COR-L47 (cell line): ENCODE results near the gene OR4L1.
"Not testable (repeated sequence)": the region's sequence is repeated elsewhere in the genome, so short reads cannot be mapped to it uniquely, and the experiment has no call there.

Source experiments
- DNase-seq: peaks from one replicate; lab custom pipeline; 2025; lab: John Stamatoyannopoulos, UW

The OR4L1 gene

DNA sequence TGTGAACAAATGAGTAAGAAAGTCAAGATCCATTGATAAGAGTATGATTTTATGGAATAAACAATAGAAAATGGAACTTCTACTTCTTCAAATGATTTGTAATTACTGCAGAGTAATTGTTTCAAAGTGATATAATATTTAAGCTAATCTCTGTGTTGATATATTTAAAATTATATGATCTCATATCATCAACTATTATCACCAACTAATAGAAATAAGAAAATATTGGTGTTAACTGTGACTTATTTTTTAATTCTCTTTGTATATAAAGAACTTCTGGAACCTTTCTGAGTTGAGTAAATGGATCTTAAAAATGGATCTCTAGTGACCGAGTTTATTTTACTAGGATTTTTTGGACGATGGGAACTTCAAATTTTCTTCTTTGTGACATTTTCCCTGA is at the start of gene OR4L1:
OR4L1 (plus strand) TSS at position 301 of the 400 bp plus-strand sequence; CDS start at position 301, 0 bp downstream.
- DNase-seq, result no peak

GRCh38 chr14:20019257-20019865 is 40.5 kb upstream of the OR4L1 start, which contains the start of gene OR4K14:
Gene OR4K14 (minus strand): TSS chr14:20019307. CDS start chr14:20015193, 4,114 bp downstream.
- no peak for DNase-seq

- DNase-seq, result no peak
Measured at GRCh38 chr14:20031058-20031457, 28.8 kb upstream of the OR4L1 start.

DNA sequence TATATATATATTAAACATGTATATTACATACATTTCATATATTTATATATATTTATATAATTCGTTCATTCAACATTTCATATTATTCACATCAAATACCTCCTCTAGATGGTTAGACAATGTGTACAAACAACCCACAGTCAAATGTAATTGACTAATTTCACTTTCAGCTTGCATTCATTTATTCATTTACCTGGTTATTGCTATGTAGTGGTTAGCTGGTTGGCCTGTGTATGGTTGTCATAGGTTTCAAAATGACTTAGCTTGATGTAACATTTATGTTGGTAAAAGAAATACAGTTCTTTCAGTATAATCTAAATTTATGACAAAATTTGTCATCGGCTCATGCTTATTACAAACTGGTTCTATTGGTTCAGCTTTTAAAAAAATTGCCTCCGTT is 24.4 kb upstream of the OR4L1 start:
- DNase-seq, result no peak

GRCh38 chr14:20035938-20036337 is 23.9 kb upstream of the OR4L1 start, which contains the start of gene OR4K13:
Gene OR4K13 (minus strand): TSS chr14:20036038. CDS start chr14:20034758, 1,280 bp downstream.
- DNase-seq, result no peak

GRCh38 chr14:20044243-20044642 is 15.6 kb upstream of the OR4L1 start:
- no peak for DNase-seq

GRCh38 chr14:20048202-20048601 is 11.6 kb upstream of the OR4L1 start:
- DNase-seq, result no peak

GRCh38 chr14:20092050-20092449 is 32.2 kb downstream of the OR4L1 start:
- no peak for DNase-seq

GRCh38 chr14:20093442-20093841 is 33.6 kb downstream of the OR4L1 start:
- DNase-seq, result no peak

GRCh38 chr14:20098926-20099770 is 39.3 kb downstream of the OR4L1 start:
- not testable (repeated sequence) for DNase-seq

DNA sequence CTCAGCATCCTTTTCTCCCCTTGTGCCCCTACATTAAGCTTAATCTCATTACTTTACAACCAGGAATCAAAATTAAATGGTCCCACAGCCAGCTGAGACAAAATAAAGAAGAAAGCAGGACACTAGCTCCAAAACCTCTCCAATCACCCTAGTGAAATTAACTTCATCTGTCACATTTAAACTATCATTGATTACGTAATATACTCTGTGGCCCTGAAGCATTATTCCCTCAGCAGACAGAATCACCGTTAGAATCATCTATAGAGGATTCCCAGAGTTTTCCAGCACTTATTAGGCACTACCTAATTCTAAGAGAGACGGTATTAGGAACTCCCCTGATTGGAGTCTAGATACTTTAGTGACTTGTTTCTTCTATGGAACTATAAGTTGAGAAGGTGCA is 50.6 kb downstream of the OR4L1 start, which contains the start of gene OR4K17:
OR4K17 (plus strand) TSS at position 302 of the 400 bp plus-strand sequence. CDS start 6,761 bp downstream, outside the sequence.
- no peak for DNase-seq
